Adrenal gland (tissue), 12 donors: ENCODE data around the gene IL10RB. TPM values are rescaled to one million over a fixed set of nuclear protein-coding genes. Genes with fewer than 3 reads are reported as not detected.

ENCODE experiments used
- DNase-seq, 7 donors: peaks; one replicate each; pipeline ENCODE4 v3.0.0-alpha.2; 2019 to 2020
- H3K27ac ChIP-seq, 5 donors: fragments of 200-600 bp; sonication (generic) in 4 of 5; 1 replicate in 3 of 5; 2 replicates in 2 of 5; pipeline versions ENCODE4 v1.5.1 to v1.8.0; 2016 to 2020; ENCODE audit warnings: mild to moderate bottlenecking in 1 of 5
- H3K27me3 ChIP-seq: fragments of 200-600 bp; 2 replicates; pipeline ENCODE4 v1.8.0; 2021
- H3K36me3 ChIP-seq, 2 donors: fragments of 200-600 bp; replicated peaks in 1 of 2; 1 replicate in 1 of 2; 2 replicates in 1 of 2; pipeline versions ENCODE4 v1.5.1 to v1.8.0; 2018 to 2022
- H3K4me1 ChIP-seq, 2 donors: fragments of 200-600 bp; replicated peaks in 1 of 2; 1 replicate in 1 of 2; 2 replicates in 1 of 2; pipeline versions ENCODE4 v1.5.1 to v1.8.0; 2018 to 2021
- H3K4me3 ChIP-seq, 4 donors: fragments of 200-600 bp; sonication (generic) in 3 of 4; one replicate each; pipeline ENCODE4 v1.5.1; 2016 to 2018
- H3K9me3 ChIP-seq, 3 donors: fragments of 200-600 bp; sonication (generic) in 1 of 3; replicated peaks in 1 of 3; 1 replicate in 2 of 3; 2 replicates in 1 of 3; pipeline versions ENCODE4 v1.5.1 to v1.8.0; 2016 to 2021
- CTCF ChIP-seq, 6 experiments: fragments of 450-650 bp in 4 of 6; fragments of 200-600 bp in 2 of 6; sonication (generic) in 1 of 6; IDR thresholded peaks; 1 replicate in 5 of 6; 2 replicates in 1 of 6; pipeline versions ENCODE4 v1.5.1 to v1.8.0; 2016 to 2021; ENCODE audit warnings: antibody characterized with exemption in 6 of 6, mild to moderate bottlenecking in 2 of 6, moderate library complexity in 1 of 6
- POLR2A ChIP-seq, 2 donors: fragments of 450-650 bp; IDR thresholded peaks; one replicate each; pipeline ENCODE4 v1.6.1; 2017; ENCODE audit warnings: antibody characterized with exemption in 2 of 2, mild to moderate bottlenecking in 2 of 2, moderate library complexity in 1 of 2
- WGBS, 4 donors: extraction: QIAGEN DNeasy Blood & Tissue Kit in 2 of 4; methylation state at CpG; one replicate each; pipeline versions ENCODE4 v1.1.5 to v1.1.7; 2013 to 2017; 5-methylcytosine and 5-hydroxymethylcytosine counted together
- intact Hi-C, 2 donors: fragments of 100-400 bp; cut with DNase I; formaldehyde crosslinking; loops; one replicate each; pipeline versions ENCODE4 v1.14.1 to v1.15.0; 2022 to 2023
- polyA plus RNA-seq, 3 donors: library from polyadenylated mRNA; stranded (reverse); fragments of 200-250 nt in 2 of 3; fragments of 350-450 nt in 1 of 3; fragmentation: Illumina TruSeq in 1 of 3; extraction: RNeasy Lipid Tissue Mini Kit (QIAGEN cat#74804) in 1 of 3; gene quantifications; one replicate each; pipeline ENCODE4 v1.2.3, GENCODE V29; 2013 to 2014
- total RNA-seq, 9 donors: library from RNA; depleted of rRNA in 4 of 9; stranded (reverse); fragments of >200 nt in 4 of 9; fragments of 120-200 nt in 1 of 9; fragmentation: NEBNext Ultra II Directional in 1 of 9; extraction: Animal tissue kit (Norgen Biotek cat#: 25700) in 1 of 9; gene quantifications; one replicate each; pipeline versions ENCODE4 v1.1.0 to v1.2.4, GENCODE V29; 2013 to 2023
- donor health status: healthy with polysubstance abuse.
- donor health status: Bipolar disorder and iron deficiency.
- donor health status: DM: yes; HTN: yes; CAD: no.
- donor health status: DM: no; HTN: no; CAD: no.
- donor health status: DM: no; HTN: no; CAD: no.
- donor health status: DM: yes; HTN: yes; CAD: no.

Gene IL10RB
- total and polyA plus RNA-seq, 12 donors, result 14.7 to 55.0 (median 26.9) TPM

- Histone ChIP-seq H3K27me3 (no peaks in the 10 kb centered on the region), H3K9me3 (peaks cover 0 to 5% (median 0%) of the 10 kb centered on the region in 3 donors), H3K4me1 (peaks cover 13 to 22% of the 10 kb centered on the region in 2 donors), H3K36me3 (no peaks in the 10 kb centered on the region), H3K27ac (no peak overlapping the region), H3K4me3 (no peak overlapping the region)
- intact Hi-C loops, result no loop called here
- 88 to 95% (median 92%) methylated on average over 7 of the region's 7 CpGs for WGBS, 4 donors
- DNase-seq, result no peak
- TF ChIP-seq CTCF (IDR thresholded peaks at IDR 0.05) (no peak), POLR2A (IDR thresholded peaks at IDR 0.05) (no peak)
These were observed 61.7 kb downstream of the IL10RB start for GRCh38 chr21:33327792-33328433.

GRCh38 chr21:33330726-33331125, 64.6 kb downstream of the IL10RB start:
- Histone ChIP-seq H3K9me3 (peaks cover 0 to 10% (median 0%) of the 10 kb centered on the region in 3 donors), H3K27me3 (no peaks in the 10 kb centered on the region), H3K27ac (no peak overlapping the region), H3K4me1 (peaks cover 13 to 28% of the 10 kb centered on the region in 2 donors), H3K36me3 (peaks cover 0 to 4% of the 10 kb centered on the region in 2 donors), H3K4me3 (no peak overlapping the region)
- DNase-seq, result peak in 1 of 7 donors; percentile 29
- intact Hi-C loops, result no loop called here
- TF ChIP-seq CTCF (IDR thresholded peaks at IDR 0.05), result no peak
- no peak for TF ChIP-seq POLR2A (IDR thresholded peaks at IDR 0.05)
- 93 to 98% (median 95%) methylated on average over 2 to 3 of the region's 3 CpGs for WGBS, 4 donors

GRCh38 chr21:33332143-33332542, 66.0 kb downstream of the IL10RB start:
- Histone ChIP-seq H3K27ac (no peak overlapping the region), H3K4me3 (no peak overlapping the region), H3K27me3 (no peaks in the 10 kb centered on the region), H3K9me3 (peaks cover 0 to 10% (median 0%) of the 10 kb centered on the region in 3 donors), H3K4me1 (peaks cover 6 to 13% of the 10 kb centered on the region in 2 donors), H3K36me3 (peaks cover 0 to 6% of the 10 kb centered on the region in 2 donors)
- TF ChIP-seq CTCF (IDR thresholded peaks at IDR 0.05), result no peak
- no peak for TF ChIP-seq POLR2A (IDR thresholded peaks at IDR 0.05)
- no peak for DNase-seq
- intact Hi-C loops, result no loop called here
- WGBS, 4 donors, result 86 to 100% (median 93%) methylated on average over 1 of the region's 1 CpG

GRCh38 chr21:33334191-33334590, 68.0 kb downstream of the IL10RB start:
- no peak overlapping the region for H3K27ac ChIP-seq
- TF ChIP-seq POLR2A (IDR thresholded peaks at IDR 0.05) (no peak), CTCF (IDR thresholded peaks at IDR 0.05) (no peak)
- intact Hi-C loops, result no loop called here
- peaks cover 0 to 10% (median 0%) of the 10 kb centered on the region in 3 donors for H3K9me3 ChIP-seq
- no peak for DNase-seq
- H3K4me1 ChIP-seq, result peaks cover 0 to 8% of the 10 kb centered on the region in 2 donors
- WGBS, 4 donors, result 72 to 87% (median 78%) methylated on average over 4 of the region's 4 CpGs
- H3K36me3 ChIP-seq, result peaks cover 0 to 14% of the 10 kb centered on the region in 2 donors
- no peaks in the 10 kb centered on the region for H3K27me3 ChIP-seq
- no peak overlapping the region for H3K4me3 ChIP-seq
